ENCODE measurements around the gene RPL10.

RPL10 gene

DNA sequence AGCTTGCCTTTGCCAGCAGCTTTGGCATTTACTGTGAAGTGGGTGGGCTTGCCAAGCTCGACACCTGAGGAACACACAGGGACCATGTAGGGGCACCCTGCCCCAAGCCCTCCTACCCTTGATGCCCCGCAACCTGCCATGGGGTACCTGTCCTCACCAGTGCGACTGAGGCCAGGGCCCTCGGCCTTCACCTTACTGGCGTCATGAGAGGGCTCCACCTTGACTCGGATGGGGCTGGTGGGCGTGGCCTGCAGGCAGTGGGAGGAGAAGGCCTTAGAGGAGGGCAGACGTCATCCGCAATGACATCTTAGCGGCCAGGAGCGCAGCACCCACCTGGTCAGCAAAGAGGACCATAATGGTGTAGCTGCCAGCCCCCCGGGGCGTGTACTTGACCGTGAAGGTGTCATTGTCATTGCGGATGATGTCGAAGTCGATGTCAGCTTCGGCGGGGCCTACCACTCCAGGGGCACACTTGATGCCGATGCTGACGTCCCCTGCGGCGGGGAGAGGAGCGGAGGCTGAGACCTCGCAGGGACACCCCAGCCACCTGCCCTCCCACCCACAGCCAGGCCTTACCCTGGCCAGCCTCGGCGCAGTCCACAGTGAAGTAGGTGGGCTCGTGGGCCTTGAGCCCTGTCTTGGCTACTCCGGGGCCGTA, 36.0 kb upstream of the RPL10 start:
- DNase-seq (ENCODE audit: low spot score): no peak

DNA sequence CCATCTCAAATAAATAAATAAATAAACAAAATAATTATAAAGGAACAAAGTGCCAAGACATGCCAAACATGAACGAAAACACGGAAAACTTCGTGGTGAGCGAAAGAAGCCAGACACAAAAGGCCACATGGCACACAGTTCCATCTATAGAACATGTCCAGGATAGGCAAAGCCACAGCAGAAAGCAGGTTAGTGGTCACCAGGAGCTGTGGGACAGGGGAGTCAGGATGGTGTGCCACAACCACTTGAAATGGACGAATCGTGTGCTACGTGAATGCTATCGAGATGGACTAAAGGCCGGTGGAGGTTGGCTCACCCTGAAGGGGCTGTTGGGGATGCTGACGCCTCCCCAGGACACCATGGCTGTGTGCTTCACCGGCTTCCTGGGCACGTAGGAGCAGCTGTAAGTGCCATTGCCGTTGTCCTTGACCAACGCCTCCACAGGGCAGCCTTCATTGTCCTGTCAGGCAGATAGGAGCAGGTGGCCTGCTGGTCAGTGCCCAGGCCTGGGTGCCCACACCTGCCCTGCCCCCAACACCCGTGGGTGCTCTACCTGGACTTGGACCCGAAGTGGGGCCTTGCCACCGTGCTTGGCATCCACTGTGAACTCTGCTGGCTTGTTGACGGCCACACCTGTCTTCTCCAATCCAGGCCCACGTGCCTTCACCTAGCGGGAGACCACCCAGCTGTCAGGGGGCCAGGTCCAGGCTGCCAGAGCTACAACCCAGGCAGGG, 34.3 kb upstream of the RPL10 start:
- no peak for DNase-seq (ENCODE audit: low spot score)

DNA sequence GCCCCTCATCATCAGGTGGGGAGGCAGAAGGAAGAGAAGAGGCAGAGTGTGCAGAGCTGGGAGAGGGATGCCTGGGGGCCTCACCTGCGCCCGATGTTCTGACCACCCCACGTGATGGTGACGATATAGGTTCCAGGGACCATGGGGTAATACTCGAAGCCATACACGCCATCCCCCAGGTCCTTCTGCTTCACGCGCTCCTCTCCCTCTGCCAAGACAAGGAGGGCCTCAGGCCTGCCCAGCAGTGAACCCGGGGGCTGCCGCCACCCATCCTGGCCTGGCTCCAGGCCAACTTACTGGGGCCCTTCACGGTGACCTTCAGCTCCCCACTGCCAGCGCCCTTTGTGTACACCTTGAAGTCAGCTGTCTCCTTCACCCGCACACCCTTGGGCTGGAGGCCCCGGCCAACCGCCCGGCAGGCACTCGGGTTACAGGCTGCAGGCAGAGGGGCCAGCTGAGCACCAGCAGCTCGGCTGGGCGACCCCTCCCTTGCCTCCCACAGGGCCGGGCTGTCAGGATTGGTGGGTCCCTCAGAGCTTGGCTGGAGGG, 33.1 kb upstream of the RPL10 start:
- DNase-seq (ENCODE audit: low spot score): no peak

DNA sequence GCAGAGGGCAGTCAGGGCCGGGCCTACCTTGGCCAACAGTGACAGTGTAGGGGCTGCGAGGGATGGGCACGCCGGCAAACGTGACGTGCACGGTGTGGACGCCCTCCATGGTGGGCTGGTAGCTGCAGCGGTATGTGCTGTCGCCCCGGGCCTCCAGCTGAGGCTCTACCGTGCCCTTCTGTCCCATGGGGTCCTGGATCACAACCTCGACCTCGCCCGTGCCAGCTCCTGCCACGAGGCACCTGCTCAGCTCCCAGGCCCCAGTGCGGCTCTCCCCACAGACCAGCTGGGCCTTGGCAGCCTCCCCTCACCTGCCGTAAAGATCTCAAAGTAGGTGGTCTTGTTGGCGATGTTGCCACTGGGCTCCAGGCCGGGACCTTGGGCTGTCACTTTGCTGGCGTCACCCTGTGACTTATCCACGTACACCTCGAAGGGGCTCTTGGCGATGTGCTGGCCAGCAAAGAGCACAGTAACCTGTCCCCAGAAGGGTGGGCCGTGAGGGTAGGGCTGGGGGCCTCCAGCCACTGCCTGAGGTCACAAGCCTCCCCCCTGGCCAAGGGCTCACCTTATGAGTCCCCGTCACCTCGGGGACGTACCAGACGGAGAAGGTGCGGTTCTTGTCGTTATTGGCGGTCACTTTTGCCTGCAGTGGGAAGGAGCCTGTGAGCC, 32.0 kb upstream of the RPL10 start:
- no peak for DNase-seq (ENCODE audit: low spot score)

DNA sequence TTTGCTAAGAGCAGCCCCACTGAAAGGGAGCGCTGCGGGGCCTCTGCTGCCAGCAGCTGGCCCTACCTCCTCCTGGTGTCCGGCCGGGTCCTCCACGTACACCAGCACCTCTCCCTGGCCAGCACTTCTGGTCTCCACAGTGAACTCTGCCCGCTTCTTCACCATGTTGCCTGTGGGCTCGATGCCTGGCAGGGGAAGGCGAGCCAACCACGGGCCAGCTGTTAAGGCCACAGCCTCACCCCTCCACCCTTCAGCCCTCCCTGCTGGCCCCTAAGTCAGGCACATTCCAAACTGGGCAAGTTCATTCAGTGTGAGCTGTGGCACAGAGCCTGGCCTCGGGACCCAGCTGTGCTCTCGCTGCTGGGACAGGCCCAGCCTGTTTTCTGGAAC, 31.5 kb upstream of the RPL10 start:
- no peak for DNase-seq (ENCODE audit: low spot score)

DNA sequence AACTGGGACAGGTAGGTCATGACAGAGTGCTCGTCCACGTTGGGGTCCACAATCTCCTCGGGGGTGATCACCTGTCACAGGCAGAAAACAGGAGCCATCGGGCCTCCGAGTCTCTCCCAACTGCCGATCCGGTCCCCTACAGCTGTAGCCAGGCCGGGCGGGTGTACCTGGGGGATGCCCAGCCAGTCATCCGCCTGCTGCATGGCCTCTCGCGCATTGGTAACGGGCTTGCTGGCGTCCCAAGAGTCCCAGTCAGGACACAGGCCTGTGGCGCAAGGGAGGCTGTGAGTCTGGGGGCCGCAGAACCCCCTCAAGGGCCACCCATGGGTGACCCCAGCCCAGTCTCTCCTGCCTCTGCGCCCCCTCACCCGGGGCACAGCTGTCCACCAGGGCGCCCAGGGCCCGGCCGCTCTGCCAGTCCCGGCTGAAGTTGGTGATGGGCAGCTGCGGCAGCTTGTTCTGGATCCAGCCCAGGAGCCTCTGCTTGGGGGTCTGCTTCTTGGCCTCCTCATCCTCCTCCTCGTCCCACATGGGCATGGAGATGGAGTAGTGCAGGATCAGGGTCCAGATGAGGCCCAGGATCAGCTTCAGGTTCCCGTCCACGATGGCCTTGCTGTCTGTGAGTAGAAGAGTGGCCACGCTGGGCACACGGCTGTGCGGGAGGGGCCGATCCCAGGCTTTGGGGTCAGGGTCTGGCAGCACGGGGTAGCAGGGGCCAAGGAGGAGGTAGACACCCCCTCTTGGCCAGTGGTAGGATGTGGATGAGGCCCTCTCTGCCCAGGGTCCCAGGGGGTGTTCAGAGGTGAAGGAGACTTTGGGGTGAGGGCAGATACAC, 30.5 kb upstream of the RPL10 start:
- no peak for DNase-seq (ENCODE audit: low spot score)

DNA sequence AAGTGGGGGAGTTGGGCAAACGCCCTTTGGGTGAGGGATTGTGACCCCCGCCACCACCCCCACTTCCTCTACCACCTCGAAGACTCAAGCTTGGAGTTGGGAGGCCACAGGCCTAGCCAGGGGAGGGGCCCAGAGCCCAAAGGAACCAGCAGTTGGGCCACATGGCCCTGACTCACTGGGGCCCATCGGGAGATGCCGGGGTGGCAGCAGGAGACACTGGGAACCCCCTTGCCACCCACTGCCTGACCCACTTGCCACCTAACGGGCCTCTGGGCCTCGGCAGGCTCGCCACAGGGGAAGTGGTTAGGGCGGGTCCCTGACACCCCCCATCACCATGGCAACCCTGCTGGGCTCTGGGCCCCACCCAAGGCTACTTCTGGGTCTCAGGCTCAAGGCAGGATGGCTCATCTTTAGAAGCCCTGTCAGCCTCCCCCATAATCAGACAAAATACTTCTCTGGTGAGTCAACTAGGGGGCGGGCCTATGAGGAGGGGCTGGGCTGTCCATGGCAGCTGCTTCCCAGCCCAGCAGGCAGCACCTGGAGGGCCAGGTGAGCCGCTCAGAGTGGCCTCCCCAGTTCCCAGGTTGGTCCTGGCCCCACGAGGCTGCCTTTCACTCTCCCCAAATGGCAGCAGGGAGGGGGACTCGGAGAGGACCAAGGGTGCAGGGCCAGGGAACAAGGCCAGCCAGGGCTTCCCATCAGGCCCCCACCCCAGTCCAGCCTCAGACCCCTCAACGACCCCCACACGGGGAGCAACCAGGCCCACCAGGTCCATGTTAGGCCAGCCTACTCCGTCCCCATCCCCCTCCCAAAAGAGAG, 29.3 kb upstream of the RPL10 start:
- no peak for DNase-seq (ENCODE audit: low spot score)

DNA sequence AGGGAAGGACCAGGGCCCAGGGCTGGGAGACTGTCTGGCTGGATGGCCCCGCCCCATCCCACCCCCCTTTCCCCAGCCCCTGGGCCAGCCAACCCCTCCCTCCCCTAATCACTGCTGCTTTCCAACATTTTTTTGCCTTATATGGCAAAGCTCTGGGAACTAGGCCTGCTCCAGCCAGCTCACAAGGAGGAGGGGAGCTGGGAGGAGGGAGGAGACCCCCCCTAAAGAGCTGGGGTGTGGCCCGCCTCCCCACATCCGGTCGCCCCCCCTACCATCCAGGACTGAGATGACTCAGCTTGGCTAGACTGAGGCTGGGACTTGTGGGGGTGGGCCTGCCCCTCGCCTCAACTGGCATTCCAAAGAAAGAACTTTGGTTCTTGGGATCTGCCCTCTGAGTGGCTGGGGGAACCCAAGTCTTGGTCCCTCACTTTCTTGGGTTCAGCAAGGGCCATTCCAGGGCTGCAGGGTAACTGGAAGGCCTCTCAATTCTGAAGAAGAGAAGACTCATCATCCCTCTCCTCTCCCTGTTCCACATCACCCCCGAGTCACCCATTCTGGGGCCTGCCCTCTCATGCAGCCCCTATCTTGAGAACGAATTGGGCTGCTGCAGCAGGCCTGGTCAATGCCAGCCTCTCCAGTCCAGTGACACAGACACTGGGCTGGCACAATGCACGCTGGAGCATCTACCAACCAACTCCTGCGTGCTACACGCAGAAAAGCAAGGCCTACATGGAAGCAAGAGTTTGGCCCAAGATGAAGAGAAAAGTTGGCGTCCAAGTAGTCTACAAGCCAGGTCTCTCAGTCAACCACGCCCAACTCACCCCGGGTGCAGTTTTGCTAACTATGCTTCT, 28.5 kb upstream of the RPL10 start:
- DNase-seq (ENCODE audit: low spot score): peak; percentile 88

DNA sequence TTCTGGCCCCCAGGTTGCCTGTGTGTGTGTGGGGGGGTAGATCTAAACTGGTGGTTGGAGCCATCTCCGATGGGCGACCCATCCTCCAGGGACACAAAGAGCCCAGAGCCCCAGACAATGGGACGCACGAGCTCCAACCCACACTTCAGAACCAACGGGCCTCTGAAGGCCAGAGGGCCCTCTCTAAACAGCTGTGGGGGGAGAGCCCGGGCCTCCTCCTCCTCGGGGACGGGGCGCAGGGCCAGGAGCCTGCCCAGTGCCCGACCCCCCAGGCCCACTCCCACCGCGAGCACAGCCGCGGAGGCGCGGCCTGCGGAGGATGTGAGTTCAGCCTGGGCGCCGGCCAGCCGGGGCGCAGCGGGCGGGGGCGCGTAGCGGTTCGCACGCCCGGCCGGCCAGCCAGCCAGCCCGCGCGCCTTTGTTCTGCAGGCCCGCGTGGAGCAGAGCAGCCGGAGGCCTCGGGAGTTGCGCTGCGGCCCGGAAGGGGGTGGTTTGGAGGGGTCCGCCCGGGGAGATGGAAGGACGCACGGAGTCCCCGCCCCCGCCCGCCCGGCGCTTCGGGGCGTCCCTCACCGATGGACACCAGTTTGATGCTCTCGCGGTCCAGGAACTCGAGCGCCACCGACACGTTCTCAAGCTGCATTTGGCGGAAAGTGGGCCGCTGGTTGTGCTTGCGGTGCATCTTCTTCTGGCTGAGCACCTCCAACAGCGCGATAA, 27.7 kb upstream of the RPL10 start:
- DNase-seq (ENCODE audit: low spot score): no peak

DNA sequence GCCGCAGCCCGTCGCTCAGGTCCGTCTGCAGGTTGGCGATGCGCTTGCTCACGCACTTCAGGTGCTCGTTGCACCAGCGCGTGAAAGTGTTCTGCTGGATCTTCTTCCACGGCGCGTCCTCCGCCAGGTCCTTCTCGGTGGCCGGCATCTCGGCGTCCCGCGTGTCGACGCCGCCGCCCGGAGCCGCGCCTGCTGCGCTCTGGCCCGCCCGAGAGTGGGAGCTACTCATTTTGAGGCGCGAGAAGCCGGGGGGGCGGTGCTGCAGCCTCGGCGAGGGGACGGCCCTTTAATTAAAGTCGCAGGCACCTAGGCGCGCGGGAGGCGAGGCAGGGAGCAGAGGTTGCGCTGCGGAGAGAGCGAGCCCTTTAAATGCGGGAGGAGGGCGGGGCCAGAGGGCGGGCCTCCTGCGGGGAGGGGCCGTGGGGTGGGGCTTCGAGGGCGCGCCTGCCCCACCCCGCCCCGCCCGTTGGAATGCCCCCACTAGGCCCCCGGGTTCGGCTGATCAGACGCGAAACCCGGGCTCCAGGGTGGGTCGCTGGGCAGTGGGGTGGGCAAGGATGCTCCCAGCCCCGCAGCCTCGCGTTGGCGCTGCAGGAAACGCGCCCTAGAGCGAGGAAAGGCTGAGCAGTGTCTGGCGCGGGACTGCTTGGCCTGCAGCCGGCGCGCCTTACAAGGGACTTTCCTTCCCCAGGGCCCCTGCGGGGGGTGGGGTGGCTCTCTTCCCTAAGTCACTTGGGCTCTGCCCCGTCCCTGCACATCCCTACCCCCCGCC, 27.0 kb upstream of the RPL10 start:
- DNase-seq (ENCODE audit: low spot score): peak; percentile 93

DNA sequence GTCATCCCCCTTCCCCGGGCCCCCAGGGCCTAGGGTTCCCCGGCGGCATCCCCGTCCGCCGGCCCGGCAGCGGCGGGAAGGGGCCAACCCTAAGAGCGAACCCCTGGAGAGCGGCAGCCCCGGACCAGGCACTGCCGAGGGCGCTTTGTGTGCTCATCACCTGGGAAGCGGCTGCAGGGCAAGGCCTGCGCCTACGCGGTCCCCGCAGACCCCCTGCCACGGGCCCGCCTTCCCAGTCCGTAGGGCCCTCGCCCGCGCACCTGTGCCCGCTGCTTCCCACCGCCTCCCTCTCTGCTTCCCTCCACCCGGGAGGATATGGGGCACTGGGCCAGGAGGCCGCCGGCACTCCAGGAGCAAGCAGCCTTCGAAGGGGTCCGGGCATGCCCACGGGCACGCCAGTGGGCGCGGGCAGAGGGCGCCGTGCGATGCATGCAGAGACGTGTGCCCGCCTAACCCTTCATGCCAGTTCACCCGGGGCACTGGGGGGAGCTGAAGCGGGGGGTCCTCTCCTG, 26.3 kb upstream of the RPL10 start:
- DNase-seq (ENCODE audit: low spot score): no peak

DNA sequence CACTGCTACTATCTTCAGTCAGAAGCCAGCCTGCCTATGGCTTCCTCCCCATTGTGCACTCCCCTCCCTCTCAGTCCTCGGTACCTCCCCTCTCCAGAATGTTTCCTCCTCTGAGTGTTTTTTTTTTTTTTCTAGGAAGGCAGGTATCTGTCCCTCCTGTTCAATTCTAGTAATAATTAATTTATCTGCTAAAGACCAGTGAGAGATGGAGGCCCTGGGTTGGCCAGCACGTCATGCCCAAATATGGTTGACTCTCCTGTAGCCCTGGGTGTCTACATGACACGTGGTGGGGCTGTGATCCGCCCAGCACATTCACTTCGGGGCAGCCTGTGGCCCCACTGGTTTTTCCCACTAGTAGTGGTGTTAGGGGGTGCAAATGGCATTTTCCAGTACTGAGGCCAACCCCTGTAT, 25.6 kb upstream of the RPL10 start:
- DNase-seq (ENCODE audit: low spot score): peak; percentile 55

DNA sequence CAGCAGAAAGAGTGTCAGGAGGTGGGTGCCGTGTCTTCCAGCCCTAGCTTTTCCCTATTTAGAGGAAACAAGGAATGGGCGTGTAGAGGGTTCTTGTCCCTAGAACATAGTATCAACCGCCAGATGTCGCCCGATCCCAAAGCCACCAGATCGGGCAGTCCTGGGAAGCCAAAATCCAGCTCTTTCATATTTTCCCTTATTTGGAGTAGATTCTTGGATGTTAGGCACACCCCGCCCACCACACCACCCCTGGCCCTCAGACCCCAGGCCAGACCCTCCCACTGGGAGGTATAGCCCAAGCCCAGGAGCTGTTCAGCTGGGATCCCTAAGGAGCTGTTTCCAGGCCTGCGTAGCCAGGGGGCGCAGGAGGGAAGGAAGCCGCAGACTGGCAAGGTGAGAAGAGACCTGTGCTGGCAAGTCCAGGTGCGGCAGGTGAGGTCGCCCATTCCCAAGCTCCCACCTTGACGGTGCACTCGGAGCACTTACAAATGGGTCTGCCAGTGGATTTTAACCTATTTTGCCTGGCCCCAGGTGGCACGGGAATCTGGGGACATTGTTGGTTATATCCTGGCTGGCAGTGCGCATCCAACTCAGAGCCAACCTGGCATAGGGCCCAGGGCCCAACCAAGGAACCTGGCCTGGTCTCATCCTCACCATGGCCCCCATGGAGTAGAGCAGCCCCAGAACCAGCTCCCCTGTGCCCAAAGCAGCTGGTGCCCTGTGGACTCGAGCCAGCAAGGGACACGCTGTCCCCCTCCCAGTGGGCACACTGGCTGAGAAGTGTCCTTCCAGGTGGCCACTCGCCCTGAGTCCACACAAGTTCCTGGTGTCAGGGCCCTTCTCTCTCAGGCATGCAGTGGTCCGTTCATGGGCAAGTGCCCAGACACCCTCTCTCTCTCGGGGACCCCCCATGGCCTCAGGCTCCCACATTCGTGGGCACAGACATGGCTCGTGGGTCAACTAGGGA, 24.6 kb upstream of the RPL10 start:
- peak; percentile 89 for DNase-seq (ENCODE audit: low spot score)

DNA sequence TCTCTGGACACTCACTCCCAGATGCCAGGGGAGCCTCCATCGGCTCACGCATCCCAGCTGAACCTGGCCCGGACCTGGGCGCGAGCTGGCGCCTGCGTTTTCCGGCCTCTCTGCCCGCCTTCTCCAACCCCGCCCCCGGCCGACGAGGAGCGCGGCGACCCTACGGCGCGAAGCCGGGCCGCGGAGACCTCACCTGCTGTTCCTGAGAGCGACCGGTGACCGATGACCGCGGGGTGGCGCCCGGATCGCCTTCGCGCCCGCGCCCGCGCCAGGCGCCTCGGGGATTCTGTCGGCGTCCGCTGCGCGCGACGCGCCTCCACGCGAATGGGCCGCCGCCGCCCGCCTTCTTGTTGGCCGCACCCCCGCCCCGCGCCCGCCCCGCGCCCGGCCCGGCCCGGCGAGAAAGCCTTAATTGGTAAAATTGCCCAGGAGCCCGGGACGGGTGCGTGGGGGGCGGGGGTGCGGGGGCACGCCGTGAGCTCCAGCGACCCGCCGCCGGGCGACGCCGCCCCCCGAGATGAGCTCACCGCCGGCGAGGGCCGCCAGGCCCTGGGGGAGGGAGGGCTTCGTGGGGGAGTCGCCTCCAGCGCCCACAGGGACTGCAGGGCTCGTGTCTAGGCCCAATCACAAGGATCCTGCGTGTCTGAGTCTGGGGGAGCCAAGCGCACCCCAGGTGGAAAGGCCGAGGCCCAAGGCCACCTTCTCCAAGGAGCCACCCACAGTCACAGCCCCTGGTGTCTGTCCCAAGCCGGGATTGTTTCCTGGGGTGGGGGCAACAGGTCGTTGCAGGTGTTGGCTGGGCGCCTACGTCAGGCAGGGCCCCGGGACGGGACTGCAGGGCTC, 23.6 kb upstream of the RPL10 start, which contains the start of gene FLNA:
FLNA (minus strand) TSS at position 322 of the 843 bp plus-strand sequence. CDS start 3,389 bp downstream, outside the sequence.
- no peak for DNase-seq (ENCODE audit: low spot score)

DNA sequence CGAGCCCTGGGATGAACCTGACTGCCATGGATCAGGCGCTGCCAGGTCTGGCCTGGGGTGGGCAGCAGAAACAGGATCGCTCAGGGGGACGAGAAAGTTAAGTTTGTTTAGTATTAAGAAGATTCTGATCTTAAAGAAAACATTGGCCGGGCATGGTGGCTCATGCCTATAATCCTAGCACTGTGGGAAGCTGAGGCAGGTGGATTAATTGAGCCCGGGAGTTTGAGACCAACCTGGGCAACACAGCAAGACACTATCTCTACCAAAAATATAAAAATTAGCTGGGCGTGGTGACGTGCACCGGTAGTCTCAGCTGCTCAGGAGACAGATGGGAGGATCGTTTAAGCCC, 23.0 kb upstream of the RPL10 start:
- DNase-seq (ENCODE audit: low spot score): no peak

DNA sequence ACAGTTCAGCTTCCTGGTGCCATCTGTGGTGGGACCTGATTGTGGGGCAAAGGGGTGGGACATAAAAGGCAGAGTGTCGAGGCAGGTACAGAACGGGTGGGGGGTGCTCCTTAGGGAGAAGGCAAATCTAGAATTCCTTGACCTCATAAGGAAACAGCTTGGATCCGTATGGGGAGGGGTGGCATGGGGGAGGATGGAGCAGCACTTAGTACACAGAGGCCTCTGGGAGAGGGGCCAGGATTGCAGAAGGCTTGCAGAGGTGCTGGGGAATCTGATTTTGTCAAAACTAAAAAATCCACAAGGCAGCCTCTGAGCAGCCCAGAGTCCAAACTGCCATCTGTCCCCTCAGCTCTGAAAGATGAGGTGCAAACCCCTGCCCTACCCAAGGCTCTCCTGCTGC, 21.4 kb upstream of the RPL10 start:
- no peak for DNase-seq (ENCODE audit: low spot score)

Measured in SK-N-DZ (cell line).